GM18520 (cell line): ENCODE measurements around the gene NFIC.
"Not testable (repeated sequence)": the region's sequence is repeated elsewhere in the genome, so short reads cannot be mapped to it uniquely, and the experiment has no call there.

Experiments used
- ATAC-seq: cut with Tn5 transposase; IDR thresholded peaks from one replicate; pipeline ENCODE4 v1.9.1; 2021; ENCODE audit not compliant: unreplicated experiment

Gene NFIC

DNA sequence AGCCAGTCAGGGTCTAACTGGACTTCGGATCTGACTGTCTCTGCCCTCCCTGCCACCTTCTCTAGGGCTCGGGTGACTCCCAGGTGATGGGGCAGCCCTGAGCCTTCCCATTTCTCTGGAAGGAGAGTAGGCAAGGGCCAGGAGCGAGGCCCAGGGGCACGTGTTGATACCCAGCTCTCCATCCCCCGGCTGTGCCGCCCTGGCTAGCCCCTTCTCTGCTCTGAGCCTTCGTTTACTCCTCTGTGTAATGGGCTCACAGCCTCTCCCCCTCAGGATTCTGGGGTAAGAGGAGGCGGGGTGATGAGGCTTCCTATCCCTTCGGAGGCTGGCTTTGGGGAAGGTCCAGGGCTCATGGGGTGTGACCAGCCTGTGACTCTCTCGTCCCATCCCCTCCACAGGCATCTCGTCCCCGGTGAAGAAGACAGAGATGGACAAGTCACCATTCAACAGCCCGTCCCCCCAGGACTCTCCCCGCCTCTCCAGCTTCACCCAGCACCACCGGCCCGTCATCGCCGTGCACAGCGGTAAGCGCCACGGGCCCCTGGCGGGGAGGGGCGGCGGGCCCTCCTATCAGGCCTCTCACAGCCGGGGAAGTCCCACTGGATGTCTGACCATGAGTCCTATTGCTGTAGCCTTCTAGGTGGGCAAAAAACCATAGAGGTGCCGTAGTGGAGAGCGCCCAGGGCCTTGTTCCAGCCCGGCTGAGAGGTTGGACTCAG lies 82.4 kb downstream of the NFIC start:
- no peak for ATAC-seq

DNA sequence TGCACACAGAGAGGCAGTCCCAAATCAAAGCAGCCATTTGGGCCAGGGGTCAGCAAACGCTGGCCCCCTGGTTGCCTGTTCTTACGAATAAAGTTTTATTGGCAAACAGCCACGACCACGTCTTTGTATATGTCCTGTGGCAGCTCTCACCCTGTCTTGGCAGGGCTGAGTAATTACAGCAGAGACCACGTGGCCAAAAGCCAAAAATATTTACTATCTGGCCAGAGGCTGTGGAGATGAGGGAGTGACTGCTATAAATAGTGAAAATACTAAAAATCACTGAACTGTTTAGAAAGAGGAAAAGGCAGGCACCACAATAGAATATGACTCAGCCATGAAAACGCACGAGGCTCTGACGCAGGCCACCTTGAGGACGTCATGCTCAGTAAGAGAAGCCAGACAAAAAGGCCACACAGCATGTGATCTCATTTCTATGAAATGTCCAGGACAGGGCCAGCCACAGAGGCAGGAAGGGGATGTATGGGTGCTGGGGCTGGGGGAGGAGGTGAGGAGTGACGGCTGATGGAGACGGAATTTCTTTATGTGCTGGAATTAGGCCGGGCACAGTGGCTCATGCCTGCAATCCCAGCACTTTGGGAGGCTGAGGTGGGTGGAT lies 84.5 kb downstream of the NFIC start:
- ATAC-seq: no peak

DNA sequence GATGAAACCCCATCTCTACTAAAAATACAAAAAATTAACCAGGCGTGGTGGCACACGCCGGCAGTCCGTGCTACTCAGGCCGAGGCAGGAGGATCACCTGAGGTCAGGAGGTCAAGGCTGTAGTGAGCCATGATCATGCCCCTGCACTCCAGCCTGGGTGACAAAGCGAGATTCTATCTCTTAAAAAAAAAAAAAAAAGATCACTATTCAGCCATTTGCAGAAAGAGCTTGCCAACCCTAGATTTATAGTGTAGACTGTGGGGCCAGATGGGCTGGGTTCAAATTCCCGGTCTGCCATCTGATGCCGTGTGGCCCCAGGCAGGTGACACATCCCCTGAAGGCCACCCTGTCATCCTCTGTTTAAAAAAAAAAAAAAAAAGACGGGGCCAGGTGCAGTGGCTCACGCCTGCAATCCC lies 85.1 kb downstream of the NFIC start:
- ATAC-seq: no peak

DNA sequence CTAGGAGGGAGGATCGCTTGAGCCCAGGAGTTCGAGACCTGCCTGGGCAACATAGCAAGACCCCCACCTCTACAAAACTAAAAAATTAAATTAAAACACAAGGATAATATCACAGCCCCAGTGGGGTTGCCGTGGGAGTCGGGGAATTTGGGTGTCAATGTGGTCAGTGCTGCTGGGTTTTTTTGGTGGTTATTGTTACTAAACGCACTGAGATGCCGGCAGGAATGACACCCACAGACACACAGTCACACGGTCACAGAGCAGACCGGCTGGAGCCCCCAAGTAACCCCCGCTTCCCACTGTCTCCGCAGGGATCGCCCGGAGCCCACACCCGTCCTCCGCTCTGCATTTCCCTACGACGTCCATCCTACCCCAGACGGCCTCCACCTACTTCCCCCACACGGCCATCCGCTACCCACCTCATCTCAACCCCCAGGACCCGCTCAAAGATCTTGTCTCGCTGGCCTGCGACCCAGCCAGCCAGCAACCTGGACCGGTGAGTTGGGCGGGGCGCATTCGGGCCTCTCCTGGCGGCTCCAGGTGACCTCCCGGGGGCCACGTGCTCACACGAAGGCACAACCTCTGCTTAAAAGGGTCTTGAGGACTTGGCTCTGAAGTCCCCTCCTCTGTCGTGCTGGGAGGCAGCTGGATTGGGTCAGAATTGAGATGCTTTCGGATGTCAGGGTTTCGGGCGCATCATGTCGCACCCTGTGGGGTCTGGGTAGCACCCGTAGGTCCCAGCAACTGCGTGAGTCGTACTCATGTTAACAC lies 86.0 kb downstream of the NFIC start:
- ATAC-seq: no peak

DNA sequence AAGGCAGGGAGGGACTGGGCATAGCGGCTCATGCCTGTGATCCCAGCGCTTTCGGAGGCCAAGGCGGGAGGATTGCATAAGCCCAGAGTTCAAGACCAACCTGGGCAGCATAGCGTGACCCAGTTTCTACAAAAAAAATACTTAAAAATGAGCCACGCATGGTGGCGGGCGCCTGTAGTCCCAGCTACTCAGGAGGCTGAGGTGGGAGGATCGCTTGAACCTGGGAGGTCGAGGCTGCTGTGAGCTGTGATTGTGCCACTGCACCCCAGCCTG lies 86.5 kb downstream of the NFIC start:
- ATAC-seq: not testable (repeated sequence)

DNA sequence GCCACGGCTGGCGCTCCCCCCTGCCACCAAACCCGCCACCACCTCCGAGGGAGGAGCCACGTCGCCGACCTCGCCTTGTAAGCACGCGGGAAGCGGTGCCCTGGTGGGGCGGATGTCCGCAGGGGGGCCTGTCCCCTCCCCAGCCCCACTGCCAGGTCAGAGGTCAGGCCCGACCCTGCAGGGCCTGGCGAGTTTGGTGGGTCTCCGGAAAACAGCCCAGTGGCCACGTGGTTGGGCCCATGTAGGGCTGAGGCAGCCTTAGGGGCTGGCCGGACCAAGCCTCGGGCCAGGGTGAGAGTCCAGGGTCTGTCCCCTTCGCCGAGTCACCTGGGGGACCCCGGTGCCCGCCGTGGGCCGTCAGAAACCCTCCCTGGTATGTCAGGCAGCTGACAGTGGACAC lies 87.5 kb downstream of the NFIC start:
- ATAC-seq: no peak

DNA sequence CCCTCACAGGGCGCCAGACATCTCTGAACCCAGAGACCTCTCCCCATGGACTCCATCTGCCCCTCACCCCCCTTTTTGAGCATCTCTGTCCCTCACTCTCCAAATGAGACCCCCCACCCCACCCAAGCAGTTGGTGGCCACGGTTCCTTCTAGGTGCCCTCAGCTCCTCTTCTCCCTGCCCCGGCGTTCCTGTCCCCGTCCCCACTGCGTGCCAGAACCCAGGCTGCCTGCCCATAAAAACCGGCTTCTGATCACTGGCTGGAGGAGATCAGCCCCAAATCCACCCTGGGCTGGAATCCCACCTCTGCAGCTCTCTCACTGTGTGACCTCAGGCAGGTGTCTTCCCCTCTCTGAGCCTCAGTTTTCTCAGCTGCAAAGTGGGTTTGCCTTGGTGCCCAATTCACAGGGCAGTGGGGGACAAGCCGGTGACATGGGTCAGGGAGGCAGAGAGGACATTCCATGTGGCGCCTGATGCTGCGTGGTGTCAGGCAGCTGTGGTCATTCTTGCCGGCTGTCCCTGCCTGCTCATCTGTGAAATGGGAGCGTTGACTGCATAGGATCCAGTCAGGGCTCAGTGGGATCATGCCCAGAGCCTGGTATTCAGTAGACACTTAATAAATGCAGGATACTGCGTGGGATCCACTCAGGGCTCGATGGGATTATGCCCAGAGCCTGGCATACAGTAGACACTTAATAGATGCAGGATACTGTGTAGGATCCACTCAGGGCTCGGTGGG lies 88.4 kb downstream of the NFIC start:
- ATAC-seq: no peak

DNA sequence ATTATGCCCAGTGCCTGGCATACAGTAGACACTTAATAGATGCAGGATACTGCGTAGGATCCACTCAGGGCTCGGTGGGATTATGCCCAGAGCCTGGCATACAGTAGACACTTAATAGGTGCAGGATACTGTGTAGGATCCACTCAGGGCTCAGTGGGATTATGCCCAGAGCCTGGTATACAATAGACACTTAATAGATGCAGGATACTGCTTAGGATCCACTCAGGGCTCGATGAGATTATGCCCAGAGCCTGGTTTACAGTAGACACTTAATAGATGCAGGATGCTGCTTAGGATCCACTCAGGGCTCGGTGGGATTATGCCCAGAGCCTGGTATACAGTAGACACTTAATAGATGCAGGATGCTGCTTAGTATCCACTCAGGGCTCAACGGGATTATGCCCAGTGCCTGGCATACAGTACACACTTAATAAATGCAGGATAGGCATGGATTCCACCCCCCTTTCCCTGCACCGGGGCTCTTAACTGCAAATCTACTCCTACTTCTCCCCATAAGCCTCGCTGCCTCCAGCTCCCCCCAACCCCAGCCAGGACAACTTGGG lies 89.1 kb downstream of the NFIC start:
- no peak for ATAC-seq

DNA sequence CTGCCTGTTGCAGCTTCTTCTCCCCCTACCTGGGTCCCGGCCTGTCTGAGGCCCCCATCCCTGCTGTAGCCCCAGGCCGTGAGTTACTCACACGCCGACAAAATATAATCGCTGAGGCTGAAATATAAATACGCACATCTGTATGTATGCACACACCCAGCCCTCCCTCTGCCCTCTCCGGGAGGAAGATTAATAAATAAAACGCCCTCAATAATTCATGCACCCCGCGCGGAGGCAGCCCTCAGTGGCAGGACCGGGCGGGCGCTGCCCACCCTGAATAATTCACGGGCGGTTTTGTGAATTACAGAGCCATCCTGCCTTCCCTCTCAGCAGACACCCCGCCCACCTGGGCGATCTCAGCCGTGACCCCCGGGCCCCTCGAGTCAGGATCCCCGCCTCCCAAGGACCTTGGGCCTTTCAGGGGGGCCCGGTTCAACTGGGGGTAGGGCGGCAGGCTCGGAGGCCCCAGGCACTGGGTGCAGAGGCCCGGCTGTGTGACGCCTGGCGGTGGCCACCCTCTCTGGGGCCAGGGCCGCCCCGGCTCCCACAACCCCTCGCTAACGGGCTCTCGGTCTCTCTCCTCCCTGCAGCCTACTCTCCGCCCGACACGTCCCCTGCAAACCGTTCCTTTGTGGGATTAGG lies 89.7 kb downstream of the NFIC start:
- no peak for ATAC-seq

DNA sequence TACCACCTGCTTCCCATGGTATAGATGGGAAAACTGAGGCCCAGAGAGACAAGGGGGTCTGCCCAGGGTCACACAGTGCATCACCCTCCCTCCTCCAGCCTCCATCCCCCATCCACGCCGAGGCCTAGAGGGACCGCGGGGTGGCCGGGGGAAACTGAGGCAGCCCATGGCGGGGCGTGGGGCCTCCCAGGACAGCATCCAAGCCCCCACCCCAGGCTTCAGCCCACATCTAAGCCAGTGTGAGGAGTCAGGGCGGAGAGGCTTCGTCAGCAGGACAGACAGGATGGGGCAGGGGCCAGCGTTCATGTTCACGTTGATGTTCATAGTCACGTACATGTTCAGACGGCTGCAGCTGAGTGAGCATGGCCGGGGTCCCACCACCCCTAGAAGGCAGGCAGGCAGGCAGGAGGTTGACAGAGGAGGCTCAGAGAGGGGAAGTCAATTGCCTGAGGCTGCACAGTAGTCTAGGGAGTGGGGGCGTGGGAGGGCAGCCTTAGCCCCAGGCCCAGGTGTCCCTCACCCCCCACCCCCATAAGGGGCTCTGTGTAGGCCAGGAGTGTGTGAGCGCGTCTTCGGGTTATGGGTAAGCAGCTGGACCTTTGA lies 90.6 kb downstream of the NFIC start:
- no peak for ATAC-seq

DNA sequence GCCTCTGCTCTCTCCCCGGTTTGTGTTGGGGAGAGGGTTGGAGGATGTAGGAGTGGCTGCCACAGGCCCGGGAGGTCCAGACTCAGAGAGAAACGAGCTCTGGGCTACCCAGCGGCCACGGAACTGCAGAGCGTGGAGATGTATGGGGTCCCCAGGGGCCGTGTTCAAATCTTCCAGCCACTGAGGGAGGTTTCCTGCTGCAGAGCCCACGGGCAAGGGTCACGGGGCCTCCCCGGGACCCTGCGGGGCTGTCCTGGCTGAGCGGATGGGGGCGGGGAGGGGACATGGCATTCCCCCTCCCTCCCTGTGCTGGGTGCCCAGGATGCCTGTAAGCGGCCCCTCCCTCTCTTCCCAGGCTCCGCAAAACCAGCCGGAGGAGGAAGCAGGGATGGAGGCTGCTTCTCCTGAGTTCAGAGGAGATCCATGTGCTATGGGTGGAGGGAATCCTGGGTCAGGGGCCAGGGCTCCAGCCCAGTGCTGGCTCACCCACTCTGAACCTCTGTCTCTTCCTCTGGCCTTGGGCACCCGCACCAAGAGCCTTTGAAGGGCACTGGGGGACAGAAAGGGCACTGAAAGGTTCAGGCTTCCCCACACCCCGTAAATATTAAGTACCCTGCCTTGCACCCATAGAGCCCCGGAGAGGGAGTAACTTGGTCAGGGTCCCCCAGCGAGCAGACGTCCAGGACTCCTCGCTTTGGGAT lies 91.3 kb downstream of the NFIC start:
- ATAC-seq: no peak

DNA sequence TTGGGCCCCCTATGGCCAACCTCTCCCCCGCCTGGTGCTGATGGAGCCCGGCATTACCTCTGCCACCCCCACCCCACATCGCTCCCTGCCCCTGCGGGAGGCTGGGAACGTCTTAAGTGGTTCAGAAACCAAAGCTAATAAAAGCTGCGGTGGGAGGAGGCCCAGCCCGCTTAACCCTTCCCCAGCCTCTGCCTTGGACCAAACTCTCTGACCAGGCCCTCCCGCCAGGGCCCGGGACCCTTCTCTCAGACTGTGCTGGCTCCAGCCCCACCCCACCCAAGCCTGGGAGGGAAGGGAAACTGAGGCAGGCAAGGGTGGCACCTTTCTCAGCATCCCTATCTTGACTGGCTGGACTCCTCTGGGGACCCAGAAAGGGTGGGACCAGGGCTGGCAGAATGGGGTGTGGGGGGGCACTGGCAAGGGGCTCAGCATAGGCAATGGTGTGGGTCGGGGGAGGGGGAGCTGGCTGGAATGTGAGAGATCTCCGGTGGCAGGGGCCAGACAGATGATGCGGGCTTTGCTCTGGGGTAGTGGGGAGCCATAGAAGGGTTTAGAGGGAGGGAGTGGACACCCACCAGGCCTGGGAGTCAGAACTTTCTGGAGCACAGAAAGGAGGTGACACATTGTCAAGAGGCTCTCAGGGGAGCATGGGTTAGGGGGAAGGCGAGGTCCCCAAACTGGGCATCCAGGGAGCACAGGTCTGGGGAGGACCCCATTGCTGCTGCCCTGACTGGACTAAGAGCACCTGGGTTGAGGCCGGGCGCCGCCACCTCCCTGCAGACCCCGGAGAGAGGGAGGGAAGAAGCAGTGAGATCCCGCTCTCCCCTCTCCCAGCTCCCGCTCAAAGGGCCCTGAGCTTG lies 92.1 kb downstream of the NFIC start:
- ATAC-seq: no peak

DNA sequence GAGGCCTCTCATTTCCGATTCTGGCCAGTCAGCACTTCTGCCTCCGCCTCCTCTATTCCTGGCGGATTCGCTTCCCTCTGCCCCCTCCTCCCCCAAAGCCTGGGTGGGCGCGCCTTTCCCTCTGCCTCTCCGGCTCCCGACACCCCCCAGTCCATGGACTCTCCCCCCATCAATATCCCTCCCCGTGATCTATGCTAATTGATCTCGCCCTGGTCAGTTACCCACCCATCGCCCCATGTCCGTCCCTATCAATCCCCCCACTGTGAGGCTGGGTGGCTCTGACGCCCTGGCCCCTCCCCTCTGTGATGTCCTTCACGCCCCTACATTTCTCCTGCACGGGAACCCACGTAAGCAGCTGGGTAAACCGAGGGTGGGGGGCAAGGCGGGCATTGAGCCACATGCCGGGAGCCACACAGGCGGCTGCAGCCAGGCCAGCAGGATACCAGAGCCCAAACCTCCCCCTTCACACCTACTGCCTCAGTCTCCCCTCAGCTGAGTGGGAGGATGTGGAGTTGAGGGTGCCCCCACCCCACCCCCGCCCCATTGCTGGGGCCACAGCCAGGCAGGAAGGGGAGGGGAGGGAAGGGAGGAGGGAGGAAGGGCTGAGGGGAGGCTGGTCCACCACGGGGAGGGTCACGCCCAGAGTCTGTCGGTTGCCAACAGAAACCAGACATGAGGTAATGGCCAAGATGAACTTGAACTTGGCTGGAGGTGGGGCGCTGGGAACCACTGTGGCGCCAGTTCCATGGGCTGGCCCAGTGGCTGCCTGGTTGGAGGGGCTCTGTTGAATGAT lies 92.9 kb downstream of the NFIC start:
- no peak for ATAC-seq

DNA sequence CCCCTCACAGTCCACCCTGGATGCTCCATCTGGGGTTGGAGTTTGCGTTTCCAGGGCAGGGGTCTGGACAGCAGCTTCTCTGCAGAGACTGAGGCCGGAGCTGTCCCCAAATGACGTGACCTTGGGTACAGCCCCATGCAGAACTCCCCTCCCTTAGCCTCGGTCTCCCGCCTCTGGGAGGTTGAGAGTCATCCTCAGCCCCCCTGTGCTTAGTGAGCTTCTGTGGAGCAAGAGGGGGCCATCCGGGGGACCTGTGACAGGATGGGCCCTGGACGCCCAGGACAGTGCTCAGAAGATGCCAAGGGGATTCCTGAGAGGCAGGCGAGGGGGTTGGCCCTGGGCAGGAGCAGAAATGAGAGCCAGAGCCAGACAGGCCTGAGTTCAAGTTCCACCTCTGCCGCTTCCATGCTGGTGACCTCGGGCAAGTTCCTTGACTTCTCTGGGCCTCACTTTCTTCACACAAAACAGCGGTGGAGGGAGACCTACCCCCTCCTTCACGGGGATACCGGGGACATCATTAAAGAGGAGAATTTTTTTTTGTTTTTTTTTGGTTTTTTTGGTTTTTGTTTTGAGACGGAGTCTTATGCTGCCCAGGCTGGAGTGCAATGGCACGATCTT lies 93.7 kb downstream of the NFIC start:
- no peak for ATAC-seq

DNA sequence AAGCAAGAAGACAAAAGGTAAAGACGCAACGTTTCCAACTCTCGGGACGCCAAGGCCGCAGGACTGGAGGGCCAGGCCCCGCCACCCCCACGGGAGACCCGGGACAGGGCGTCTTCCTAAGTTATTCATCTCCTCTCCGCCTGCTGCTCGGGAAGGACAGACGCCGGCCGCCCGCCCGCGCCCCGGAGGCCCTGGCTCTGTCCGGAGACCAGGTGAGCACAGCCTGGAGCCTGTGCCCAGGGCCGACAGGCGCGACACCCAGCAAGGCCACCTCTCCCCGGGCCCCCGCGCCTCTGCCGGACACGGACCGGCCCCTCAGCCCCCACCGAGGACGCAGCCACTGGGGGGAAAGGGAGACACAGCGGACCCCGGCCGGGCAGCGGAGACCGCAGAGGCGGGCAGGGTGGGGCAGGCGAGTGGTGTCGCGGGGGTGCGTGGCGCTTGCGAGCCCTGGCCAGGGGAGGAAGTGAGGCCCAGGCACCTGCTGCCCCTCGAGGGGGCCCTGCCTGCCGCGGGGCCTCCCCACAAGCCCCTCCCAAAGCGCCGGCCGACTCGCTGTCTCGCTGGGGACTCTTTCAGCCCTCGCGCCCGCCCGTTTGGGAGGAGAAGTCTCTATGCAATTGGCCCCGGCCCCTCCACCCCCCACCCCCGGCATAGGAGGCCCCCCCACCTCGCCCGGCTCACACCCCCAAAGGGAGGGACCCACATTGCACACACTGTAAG lies 96.8 kb downstream of the NFIC start:
- ATAC-seq: no peak

DNA sequence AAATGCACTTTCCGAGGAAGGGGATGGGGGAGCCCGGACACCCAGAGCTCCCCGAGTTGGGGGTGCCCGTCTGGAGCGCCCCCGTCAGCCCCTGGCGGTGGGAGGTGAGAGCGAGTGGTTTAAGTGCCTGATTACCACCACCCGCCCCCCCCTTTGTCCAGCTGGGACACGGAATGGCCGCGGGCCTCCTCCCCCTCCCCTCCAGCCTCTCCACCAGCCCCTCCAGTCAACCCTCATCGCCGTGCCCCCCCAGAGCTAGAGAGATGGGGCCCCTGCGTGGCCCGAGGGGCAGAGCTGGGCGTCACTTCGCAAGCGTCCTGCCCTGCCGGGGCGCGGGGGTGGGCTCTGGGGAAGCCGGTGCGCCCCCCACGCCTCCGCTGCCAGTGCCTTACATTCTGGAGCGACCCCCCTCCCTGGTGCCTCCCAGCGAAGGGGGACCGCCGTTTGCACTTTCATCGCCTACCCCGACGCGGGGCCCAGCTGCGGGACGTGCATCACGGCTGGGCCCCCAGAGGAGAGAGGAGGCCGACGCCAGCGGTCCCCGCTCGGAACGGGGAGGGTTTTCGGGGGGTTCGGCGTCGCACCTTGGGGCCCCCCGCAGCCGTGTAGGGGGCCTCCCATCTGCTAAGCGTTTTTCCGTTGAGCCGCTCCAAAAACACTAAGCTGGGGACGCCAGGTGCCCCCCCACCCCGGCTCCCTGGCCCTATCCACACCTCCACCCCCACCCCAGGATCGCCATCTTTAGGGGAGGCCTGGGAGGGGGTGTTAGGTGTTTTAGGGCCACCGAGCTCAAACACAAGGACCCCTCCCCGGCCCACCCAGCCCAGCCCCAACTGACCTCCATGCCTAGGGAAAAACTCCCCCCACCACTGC lies 97.6 kb downstream of the NFIC start:
- no peak for ATAC-seq
